Adrenal gland (tissue), 12 donors: ENCODE results near the gene DAG1. TPM values are rescaled to one million over a fixed set of nuclear protein-coding genes. Genes with fewer than 3 reads are reported as not detected.

Source experiments
- DNase-seq, 7 donors: peaks; one replicate each; pipeline ENCODE4 v3.0.0-alpha.2; 2019 to 2020
- H3K27ac ChIP-seq, 5 donors: fragments of 200-600 bp; sonication (generic) in 4 of 5; 1 replicate in 3 of 5; 2 replicates in 2 of 5; pipeline versions ENCODE4 v1.5.1 to v1.8.0; 2016 to 2020; ENCODE audit warnings: mild to moderate bottlenecking in 1 of 5
- H3K27me3 ChIP-seq: fragments of 200-600 bp; 2 replicates; pipeline ENCODE4 v1.8.0; 2021
- H3K36me3 ChIP-seq, 2 donors: fragments of 200-600 bp; replicated peaks in 1 of 2; 1 replicate in 1 of 2; 2 replicates in 1 of 2; pipeline versions ENCODE4 v1.5.1 to v1.8.0; 2018 to 2022
- H3K4me1 ChIP-seq, 2 donors: fragments of 200-600 bp; replicated peaks in 1 of 2; 1 replicate in 1 of 2; 2 replicates in 1 of 2; pipeline versions ENCODE4 v1.5.1 to v1.8.0; 2018 to 2021
- H3K4me3 ChIP-seq, 4 donors: fragments of 200-600 bp; sonication (generic) in 3 of 4; one replicate each; pipeline ENCODE4 v1.5.1; 2016 to 2018
- H3K9me3 ChIP-seq, 3 donors: fragments of 200-600 bp; sonication (generic) in 1 of 3; replicated peaks in 1 of 3; 1 replicate in 2 of 3; 2 replicates in 1 of 3; pipeline versions ENCODE4 v1.5.1 to v1.8.0; 2016 to 2021
- CTCF ChIP-seq, 6 experiments: fragments of 450-650 bp in 4 of 6; fragments of 200-600 bp in 2 of 6; sonication (generic) in 1 of 6; IDR thresholded peaks; 1 replicate in 5 of 6; 2 replicates in 1 of 6; pipeline versions ENCODE4 v1.5.1 to v1.8.0; 2016 to 2021; ENCODE audit warnings: antibody characterized with exemption in 6 of 6, mild to moderate bottlenecking in 2 of 6, moderate library complexity in 1 of 6
- POLR2A ChIP-seq, 2 donors: fragments of 450-650 bp; IDR thresholded peaks; one replicate each; pipeline ENCODE4 v1.6.1; 2017; ENCODE audit warnings: antibody characterized with exemption in 2 of 2, mild to moderate bottlenecking in 2 of 2, moderate library complexity in 1 of 2
- WGBS, 4 donors: extraction: QIAGEN DNeasy Blood & Tissue Kit in 2 of 4; methylation state at CpG; one replicate each; pipeline versions ENCODE4 v1.1.5 to v1.1.7; 2013 to 2017; 5-methylcytosine and 5-hydroxymethylcytosine counted together
- intact Hi-C, 2 donors: fragments of 100-400 bp; cut with DNase I; formaldehyde crosslinking; loops; one replicate each; pipeline versions ENCODE4 v1.14.1 to v1.15.0; 2022 to 2023
- polyA plus RNA-seq, 3 donors: library from polyadenylated mRNA; stranded (reverse); fragments of 200-250 nt in 2 of 3; fragments of 350-450 nt in 1 of 3; fragmentation: Illumina TruSeq in 1 of 3; extraction: RNeasy Lipid Tissue Mini Kit (QIAGEN cat#74804) in 1 of 3; gene quantifications; one replicate each; pipeline ENCODE4 v1.2.3, GENCODE V29; 2013 to 2014
- total RNA-seq, 9 donors: library from RNA; depleted of rRNA in 4 of 9; stranded (reverse); fragments of >200 nt in 4 of 9; fragments of 120-200 nt in 1 of 9; fragmentation: NEBNext Ultra II Directional in 1 of 9; extraction: Animal tissue kit (Norgen Biotek cat#: 25700) in 1 of 9; gene quantifications; one replicate each; pipeline versions ENCODE4 v1.1.0 to v1.2.4, GENCODE V29; 2013 to 2023
- donor health status: healthy with polysubstance abuse.
- donor health status: Bipolar disorder and iron deficiency.
- donor health status: DM: yes; HTN: yes; CAD: no.
- donor health status: DM: no; HTN: no; CAD: no.
- donor health status: DM: no; HTN: no; CAD: no.
- donor health status: DM: yes; HTN: yes; CAD: no.

DAG1 gene
- total and polyA plus RNA-seq, 12 donors = 9.1 to 173 (median 73.7) TPM

GRCh38 chr3:49506906-49507305 lies 36.8 kb downstream of the DAG1 start:
- no peak overlapping the region for H3K27ac ChIP-seq
- peak in 1 of 7 donors; percentile 7 for DNase-seq
- H3K27me3 ChIP-seq = no peaks in the 10 kb centered on the region
- no peak overlapping the region for H3K4me3 ChIP-seq
- H3K4me1 ChIP-seq = peaks cover 7 to 8% of the 10 kb centered on the region in 2 donors
- intact Hi-C loops = no loop called here
- H3K9me3 ChIP-seq = no peaks in the 10 kb centered on the region
- 88 to 92% (median 90%) methylated on average over 3 of the region's 3 CpGs for WGBS, 4 donors
- H3K36me3 ChIP-seq = peaks cover 0 to 10% of the 10 kb centered on the region in 2 donors
- no peak for TF ChIP-seq CTCF (IDR thresholded peaks at IDR 0.05)
- no peak for TF ChIP-seq POLR2A (IDR thresholded peaks at IDR 0.05)

DNA sequence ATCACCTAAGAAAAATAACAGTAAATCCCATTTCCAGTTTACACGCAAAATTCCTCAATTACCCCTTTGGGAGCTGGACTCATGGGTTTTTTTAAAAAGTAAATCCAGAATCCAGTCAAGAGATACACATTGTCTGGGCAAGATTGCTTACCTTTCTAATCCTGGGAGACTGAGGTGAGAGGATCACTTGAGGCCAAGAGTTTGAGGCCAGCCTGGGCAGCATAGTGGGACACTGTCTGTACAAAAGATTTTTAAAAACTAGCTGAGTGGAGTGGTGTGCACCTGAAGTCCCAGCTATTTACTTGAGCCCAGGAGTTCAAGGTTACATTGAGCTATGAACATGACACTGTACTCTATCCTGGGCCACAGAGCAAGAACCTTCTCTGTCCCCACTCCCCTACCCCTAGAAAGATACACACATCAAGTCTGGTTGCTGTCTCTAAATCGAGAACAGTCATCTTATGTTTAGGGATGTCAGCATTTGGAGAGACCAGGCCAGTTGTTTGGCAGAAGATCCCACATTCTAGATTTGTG lies 39.0 kb downstream of the DAG1 start:
- TF ChIP-seq POLR2A (IDR thresholded peaks at IDR 0.05) (no peak), CTCF (IDR thresholded peaks at IDR 0.05) (no peak)
- Histone ChIP-seq H3K4me3 (no peak overlapping the region), H3K36me3 (peaks cover 0 to 10% of the 10 kb centered on the region in 2 donors), H3K27ac (no peak overlapping the region), H3K27me3 (no peaks in the 10 kb centered on the region), H3K9me3 (no peaks in the 10 kb centered on the region), H3K4me1 (peaks cover 7 to 8% of the 10 kb centered on the region in 2 donors)
- WGBS, 4 donors = 46 to 50% (median 47%) methylated on average over 2 of the region's 2 CpGs
- no peak for DNase-seq
- intact Hi-C loops = no loop called here

DNA sequence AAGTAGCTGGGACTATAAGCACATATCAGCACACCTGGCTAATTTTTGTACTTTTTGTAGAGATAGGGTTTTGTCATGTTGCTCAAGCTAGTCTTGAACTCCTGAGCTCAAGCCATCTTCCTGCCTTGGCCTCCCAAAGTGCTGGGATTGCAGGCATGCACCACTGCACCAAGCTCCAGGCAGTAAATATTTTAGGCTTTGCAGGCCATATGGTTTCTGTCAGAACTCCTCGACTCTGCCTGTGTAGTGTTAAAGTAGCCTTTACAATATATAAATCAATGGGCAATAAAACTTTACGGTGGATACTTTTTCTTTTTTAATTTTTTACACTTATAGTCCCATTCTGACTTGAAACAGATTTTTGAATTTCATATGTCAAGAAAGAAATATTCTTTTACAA lies 41.6 kb downstream of the DAG1 start:
- Histone ChIP-seq H3K27ac (no peak overlapping the region), H3K4me1 (peaks cover 7 to 8% of the 10 kb centered on the region in 2 donors), H3K36me3 (peaks cover 0 to 10% of the 10 kb centered on the region in 2 donors), H3K27me3 (no peaks in the 10 kb centered on the region), H3K9me3 (no peaks in the 10 kb centered on the region), H3K4me3 (no peak overlapping the region)
- no peak for DNase-seq
- no peak for TF ChIP-seq POLR2A (IDR thresholded peaks at IDR 0.05)
- TF ChIP-seq CTCF (IDR thresholded peaks at IDR 0.05) = no peak
- WGBS, 4 donors = 75 to 80% (median 79%) methylated on average over 2 of the region's 2 CpGs
- intact Hi-C loops = no loop called here

DNA sequence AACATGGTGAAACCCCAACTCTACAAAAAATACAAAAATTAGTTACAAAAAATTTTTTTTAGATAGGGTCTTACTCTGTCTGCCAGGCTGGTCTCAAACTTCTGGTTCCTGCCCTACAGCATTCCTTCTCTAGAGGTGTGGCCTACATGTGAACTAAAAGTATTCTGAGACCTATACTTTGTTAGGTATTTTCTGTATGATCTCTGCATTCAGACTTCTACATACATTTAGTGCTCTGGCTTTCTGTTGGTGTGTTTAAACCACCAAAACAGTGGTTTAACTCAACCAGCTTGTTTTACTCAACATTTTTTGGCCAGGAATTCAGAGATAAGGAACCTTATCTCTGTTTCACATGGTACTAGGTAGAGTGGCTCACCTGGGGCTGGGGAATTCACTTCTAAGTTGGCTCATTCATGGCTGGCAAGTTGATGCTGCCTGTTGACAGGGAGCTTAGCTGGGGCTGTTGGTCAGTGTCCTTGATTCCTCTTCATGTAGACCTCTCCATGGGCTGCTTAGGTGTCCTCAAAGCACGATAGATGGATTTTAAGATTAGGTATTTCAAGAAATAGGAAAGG lies 42.8 kb downstream of the DAG1 start:
- H3K4me1 ChIP-seq = peaks cover 0 to 1% of the 10 kb centered on the region in 2 donors
- H3K27ac ChIP-seq = no peak overlapping the region
- no peaks in the 10 kb centered on the region for H3K9me3 ChIP-seq
- no peaks in the 10 kb centered on the region for H3K27me3 ChIP-seq
- H3K36me3 ChIP-seq = peaks cover 0 to 10% of the 10 kb centered on the region in 2 donors
- 100% methylated on average over 1 of the region's 1 CpG for WGBS, 4 donors
- TF ChIP-seq POLR2A (IDR thresholded peaks at IDR 0.05) (no peak), CTCF (IDR thresholded peaks at IDR 0.05) (no peak)
- H3K4me3 ChIP-seq = no peak overlapping the region
- intact Hi-C loops = no loop called here
- no peak for DNase-seq
